Spleen (tissue), 3 donors: ENCODE results near the gene PAPPA.

Experiments used
- POLR2A ChIP-seq, 3 donors: fragments of 450-650 bp; IDR thresholded peaks; one replicate each; pipeline ENCODE4 v1.5.1; 2017; ENCODE audit warnings: antibody characterized with exemption in 3 of 3, mild to moderate bottlenecking in 1 of 3
- POLR2AphosphoS5 ChIP-seq, 3 donors: sonication (generic); formaldehyde crosslinking; IDR thresholded peaks; one replicate each; pipeline ENCODE4 v1.5.1; 2017; ENCODE audit warnings: antibody characterized with exemption in 3 of 3

GRCh38 chr9:116345817-116346216 is 192.2 kb downstream of the PAPPA start:
- TF ChIP-seq POLR2A (IDR thresholded peaks at IDR 0.05): no peak
- TF ChIP-seq POLR2AphosphoS5 (IDR thresholded peaks at IDR 0.05): no peak
